22Rv1 (cell line): ENCODE results near the gene STKLD1.

Experiments
- CTCF ChIP-seq: fragments of 450-650 bp; IDR thresholded peaks from 2 replicates; pipeline ENCODE4 v1.5.1; 2017; ENCODE audit warnings: mild to moderate bottlenecking
- ZFX ChIP-seq: fragments of 450-650 bp; IDR thresholded peaks from 2 replicates; pipeline ENCODE4 v1.6.1; 2017; ENCODE audit warnings: antibody characterized with exemption, borderline replicate concordance

GRCh38 chr9:133345596-133345995 is 30.6 kb upstream of the STKLD1 start:
- TF ChIP-seq CTCF (no peak), ZFX (no peak)
